Effector CD4-positive, alpha-beta T cell (primary cell): Measurements from ENCODE around the gene KCNQ1.

Experiments
- DNase-seq: peaks from one replicate; pipeline ENCODE4 v3.0.0-alpha.2; 2020

KCNQ1 gene

DNA sequence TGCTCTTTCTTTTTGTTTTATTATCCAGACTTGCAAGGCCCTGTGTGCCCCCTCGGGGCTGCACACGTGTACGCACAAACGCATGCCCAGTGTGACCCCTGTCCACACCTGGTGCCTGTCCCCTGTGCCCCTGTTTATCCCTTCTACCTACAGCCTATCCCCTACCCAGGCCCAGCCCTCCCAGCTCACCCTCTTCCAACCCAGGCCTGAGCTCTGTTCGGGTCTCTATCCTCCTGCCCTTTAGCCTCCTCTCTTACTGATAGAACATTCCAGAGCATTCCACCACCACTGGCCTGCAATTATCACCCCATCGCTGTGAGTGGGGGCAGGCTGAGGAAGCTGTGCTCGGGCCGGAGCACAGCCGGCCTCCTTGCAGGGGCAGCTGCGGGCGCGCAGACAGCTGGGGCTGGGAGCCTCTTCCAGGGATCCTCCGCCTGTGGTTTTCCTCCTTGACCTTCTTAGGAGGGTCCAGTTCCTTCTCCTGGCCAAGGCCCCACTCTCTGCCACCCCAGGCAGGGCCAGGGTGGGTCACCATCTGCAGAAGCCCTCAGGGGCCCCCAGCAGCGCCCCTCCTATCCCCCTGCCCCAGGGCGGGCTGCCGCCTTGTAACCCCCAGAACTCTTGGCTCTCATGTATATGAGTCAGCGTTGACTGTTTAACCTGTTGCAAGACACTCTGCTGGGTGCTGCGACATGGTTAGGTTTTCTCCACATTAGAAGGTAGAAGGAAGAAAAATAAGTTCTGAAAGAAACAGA lies 296.7 kb downstream of the KCNQ1 start:
- no peak for DNase-seq

DNA sequence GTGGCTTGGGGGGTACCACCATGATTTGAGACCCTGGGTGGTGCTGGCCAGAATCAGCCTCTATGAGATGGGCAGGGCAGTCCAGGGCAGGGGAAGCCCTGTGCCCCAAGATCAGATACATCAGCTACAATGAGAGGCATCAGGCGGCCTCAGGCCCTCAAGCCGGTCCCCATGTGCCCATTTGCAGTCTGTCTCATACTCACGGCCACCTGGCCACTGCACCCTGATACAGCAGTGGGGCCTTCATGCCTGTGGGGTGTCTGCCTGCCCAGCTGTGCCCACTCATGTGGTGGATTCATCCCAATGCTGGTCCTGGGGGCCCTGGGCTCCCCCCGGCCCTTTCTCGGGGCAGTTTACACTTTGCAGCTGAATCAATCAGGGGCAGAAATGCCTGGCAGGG lies 297.4 kb downstream of the KCNQ1 start:
- DNase-seq = no peak

DNA sequence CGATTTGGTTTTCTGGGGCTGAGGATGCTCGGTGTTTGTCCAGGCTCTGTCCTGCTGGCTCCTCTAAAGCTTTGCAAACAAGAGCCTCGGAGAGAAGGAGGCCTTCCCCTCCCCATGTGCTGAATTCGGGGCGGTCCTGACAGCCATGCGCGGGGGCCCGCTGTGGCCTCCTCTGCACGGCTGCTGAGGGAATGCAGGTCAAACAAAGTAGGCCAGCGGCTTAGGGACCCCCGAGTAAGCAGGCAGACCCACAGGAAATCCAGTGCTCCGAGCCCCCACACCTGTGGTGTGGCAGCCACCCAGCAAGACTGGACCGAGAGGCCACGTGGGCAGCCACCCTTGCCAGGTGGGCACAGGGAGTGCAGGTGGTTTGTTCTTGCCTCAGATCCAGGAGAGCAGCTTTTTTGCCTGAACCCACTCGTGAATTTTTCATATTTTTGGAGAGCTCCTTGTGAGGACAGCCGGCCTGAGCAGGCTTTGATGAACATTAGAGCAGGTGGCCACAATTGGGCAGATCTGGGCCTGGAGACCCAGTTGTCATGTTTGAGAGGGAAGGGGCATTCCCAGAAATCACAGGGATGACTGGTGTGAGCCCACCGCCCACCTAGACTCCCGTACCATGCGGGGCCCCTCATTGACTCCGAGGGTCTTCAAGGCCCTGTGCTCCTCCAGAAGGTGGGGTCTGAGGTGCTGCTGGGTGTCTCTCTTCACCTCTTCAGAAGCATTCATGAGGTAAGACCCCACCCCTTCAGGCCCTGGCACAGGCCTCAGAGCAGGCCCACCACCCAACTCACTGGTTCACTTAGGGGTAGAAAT lies 298.0 kb downstream of the KCNQ1 start:
- no peak for DNase-seq

DNA sequence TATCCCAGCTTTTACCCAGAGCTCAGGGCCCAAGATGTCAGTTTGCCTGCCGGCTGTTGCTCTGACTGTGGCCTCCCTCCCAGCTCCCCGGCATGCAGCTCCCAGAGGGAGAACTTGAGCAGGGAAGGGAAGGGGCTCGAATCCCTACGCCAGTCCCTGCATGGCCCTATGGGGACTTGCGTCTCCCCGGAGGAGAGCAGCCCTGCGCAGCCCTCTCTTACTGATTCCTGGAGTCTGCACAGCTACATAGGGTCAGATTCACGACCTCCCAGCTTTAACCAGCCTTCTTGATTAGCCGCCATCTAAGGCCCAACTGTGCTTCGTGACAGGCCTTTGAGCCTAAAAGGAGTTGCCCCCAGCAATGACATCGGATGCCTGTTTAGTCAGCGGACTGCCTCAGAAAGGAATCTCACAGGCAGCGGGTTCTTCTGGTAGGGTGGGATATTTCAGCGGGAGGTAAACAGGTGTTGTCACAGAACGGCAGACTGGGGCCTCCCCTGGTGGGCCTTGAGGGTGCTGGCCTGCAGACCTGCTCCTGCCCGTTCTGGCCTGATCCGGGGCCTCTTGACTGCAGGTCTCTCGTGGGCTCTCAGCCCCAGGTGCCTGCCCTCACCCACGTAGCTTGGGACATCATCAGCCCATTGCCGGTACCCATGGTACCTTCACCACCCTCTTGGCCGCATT lies 298.8 kb downstream of the KCNQ1 start:
- DNase-seq = no peak

DNA sequence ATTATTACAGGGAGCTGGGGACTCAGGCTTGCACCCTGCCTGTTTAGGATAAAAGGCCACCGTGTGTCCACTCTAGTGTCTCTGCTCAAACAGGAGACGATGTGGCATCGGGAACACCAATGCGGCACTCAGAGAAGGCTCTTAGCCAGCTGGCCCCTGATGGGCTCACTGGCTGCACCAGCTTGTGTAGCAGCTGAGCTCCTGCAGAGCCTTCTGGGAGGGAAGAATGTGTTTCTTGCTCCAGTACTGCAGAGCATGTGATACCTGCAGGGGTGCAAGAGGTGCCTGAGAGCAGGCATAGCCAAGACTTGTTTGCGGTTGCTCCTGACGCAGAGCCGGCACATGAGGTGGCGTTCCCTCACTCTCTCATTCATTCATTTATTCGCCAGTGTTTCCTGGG lies 299.4 kb downstream of the KCNQ1 start:
- DNase-seq = no peak

DNA sequence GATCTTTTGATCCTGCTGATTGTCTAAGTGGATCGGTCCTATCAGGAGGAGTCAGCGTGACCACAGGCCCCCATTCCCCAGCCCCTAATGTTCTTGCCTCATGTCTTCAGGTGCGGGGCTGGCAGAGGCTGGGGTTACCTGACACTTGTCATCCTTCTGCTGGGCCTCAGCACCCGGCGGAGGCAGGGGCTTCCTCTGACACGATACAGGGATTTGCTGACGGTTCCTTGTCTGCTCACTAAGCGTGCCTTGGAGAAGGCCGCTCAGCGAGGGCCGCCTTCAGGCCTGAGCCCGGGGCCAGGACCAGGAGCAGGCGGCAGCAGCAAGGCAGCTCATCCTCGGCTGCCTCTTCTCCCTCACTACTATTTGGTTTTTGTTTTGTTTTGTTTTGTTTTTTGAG lies 300.7 kb downstream of the KCNQ1 start:
- no peak for DNase-seq

DNA sequence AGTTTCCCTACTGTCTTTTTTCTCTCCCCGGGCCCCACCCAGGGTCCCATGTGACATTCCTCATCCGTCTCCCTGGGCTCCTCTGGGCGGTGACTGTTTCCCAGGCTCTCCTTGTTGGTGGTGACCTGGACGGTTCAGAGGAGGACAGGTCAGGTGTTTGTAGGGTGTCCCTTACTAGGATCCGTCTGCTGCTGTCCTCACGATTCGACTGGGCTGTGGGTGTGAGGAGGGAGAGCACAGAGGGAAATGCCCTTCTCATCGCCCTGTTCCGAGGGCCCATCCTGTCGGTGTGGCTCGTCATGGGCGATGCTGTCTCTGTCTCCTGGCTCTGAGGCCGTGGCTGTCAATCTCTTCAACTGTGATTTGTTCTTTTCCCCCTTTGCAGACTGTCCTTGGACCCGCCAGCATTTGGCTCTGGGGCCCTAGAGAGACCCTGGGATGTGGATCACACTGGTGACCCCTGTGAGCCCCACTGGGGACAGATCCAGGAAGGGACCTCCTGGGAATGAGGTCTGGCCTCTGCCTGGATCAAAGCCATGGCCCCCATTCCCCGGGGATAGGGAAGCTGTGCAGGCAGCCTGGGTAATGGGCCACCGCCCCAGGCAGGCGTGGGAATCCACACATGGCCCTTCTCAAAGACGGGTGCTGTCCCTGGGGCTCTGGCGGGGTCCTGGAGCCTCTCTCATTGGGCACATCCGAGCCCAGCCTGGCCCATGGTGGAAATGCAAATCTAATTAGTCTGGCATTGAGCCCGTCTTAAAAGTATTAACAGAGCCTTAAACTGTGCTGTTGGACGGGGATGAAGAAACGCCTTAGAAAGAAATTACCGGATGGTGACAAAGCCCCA lies 301.8 kb downstream of the KCNQ1 start:
- no peak for DNase-seq

DNA sequence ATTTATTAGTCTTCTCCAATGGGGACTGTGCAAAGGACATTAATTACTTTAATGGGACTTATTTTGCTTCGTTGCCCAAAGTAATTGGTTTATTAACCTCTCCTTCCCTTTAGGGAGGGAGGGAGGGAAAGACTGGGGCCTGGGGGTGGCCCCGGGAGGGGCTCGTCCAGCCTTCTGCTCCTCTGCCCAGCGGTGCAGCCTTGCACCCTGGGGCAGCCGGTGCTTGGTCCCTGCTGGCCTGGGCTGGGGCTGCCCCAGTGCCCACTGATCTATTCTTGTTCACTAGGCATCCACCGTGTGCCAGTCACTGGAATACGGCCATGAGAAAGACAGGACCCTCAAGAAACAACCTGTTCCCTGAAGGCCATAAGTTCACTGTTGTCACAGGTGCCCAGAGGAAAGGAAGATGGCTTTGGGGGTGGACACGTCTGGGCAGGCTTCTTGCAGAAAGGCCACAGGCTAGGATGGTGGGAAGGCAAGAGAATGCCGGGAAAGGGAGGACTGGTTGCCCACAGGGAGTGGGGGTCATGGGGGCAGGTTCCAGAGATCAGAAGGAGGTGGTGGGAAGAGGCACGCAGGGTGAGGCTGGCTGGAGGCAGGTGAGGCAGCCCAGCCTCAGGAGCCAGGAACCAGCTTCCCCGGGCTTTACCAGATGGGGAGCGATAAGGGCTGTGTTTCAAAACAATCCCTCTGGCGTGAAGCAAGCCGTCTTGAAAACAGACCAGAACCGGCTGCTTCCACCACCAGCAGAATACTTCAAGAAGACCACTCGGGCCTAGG lies 302.6 kb downstream of the KCNQ1 start:
- DNase-seq = no peak

DNA sequence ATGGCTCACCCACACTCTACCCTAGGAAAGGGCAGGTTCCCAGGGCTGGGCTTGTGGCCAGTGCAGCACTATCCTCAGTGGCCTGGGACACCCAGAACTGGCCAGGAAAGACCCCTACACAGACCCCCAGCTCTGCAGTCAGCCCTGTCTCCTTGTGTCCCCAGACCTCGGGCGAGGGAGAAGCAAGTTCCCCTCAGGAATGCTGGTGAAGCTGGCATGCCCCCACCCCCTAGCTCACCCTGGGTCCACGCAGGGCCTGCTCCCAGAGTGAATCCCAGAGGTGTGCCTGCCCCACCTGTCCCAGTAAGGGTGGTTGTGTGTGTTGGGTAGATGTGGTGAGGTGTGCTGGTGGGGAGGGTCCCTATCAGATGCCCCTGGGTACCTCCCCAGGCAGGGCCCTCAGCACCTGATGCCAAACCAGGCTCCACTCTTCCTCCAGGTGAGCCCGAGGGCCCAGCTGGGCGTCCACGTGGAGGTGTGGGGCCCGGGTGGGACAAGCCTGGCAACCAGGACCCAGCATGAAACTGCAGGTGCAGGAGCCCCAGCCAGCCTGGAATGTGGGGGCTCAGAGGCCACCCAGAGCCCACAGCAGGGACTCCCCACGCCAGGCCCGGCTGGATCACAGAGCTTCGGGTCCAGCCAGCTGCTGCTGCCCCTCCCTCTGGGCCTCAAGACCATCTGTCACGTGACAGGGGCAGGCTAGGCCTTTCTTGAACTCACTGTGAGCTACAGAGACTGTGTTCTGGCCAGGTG lies 303.4 kb downstream of the KCNQ1 start:
- no peak for DNase-seq

DNA sequence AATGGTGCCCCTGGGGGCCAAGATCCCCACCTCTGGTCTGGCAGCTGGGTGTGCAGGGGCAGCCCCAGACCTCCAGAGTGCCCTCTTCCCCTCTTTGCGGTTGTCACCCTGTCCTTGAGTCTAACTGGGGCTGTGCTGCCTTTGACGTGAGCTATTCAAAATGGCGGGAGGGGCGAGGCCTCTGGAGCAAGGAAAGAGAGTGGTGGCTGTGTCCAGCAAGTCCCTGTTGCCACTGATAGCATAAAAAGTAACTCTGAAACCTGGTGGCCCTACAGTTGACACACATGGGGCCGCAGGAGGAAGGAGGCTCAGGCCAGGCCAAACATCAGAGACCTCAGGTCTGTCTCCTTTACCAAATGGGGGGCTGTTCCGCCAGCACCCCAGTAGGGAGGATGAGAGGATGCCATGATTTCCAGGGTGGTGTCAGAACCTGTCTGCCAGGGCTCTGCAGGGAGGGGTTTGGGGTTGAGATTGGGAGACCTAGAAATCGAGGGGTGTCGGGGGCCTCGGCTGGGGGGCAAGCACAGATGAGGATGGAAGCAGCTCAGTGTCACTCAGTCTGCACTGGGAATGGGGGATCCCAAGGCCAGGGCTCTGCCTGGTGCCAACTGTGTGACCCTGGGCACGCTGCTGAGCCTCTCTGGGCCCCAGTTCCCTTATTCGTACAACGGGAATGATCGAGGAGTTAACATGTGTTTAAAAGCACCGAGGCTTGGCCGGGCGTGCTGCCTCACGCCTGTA lies 304.2 kb downstream of the KCNQ1 start:
- DNase-seq = no peak

DNA sequence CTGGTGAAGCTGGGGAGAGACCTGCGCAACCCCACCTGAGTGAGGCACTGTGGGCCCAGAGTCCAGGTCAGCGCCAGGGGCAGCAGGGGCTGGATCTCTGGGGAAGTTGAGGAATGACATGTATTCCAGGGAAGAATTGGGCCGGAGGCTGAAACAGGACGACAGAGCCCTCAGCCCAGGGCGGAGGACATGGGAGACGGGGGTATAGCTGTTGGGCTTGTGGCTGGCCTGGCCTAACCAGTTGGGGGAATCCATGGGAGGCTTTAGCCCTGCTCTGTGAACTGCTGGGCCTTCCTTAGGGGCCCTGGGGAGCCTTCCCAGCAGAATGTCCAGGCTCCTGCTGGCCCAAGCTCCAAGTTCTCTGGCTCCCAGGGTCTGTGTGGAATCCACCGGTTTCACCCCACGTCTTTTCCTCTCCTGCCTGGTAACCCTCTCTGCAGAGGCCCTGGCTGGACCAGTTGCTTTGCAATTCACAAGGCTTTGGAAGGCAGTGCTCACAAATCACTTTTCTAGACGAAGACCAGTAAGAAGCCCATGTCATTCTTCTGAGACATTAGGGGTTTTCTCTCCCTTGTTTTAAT lies 305.4 kb downstream of the KCNQ1 start:
- no peak for DNase-seq

DNA sequence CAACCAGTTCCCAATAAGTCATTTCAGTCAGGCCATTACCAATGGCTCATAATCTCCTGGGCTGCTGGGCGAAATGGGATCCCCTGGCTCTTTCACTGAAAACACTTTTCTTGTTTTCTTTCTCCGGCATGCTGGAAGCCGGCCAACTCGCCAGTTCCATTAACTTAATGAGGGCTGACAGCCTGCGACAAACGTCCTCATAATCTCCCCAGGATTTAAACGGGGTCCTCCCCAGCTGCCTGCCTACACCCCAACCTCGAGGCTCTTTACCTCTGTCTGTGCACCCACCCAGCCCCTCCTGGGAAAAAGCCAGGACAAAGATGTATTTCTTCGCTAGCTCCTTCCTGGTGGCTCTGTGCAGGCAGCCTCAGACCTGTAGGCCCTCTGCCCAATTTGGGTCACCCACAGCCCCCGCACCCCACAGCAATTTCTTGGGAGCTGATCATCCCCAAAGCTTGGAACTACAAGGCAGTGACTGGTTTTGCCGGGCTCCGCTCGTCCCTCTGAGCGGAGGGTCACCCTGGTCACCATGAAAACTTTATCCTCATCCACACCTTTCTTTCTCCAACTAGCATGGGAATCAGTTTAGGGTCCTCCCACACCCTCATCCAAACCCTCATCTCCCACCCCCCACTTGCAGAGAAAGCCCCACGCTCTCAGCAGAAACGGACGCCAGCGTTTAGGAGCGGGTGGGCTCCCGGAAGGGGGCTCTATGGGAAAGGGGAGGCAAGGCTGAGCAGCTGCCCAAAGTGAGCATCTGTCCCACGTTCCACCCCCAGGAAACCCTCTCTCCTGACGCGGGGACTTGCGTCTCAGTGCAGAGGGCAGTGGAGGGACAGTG lies 306.1 kb downstream of the KCNQ1 start:
- DNase-seq = no peak

DNA sequence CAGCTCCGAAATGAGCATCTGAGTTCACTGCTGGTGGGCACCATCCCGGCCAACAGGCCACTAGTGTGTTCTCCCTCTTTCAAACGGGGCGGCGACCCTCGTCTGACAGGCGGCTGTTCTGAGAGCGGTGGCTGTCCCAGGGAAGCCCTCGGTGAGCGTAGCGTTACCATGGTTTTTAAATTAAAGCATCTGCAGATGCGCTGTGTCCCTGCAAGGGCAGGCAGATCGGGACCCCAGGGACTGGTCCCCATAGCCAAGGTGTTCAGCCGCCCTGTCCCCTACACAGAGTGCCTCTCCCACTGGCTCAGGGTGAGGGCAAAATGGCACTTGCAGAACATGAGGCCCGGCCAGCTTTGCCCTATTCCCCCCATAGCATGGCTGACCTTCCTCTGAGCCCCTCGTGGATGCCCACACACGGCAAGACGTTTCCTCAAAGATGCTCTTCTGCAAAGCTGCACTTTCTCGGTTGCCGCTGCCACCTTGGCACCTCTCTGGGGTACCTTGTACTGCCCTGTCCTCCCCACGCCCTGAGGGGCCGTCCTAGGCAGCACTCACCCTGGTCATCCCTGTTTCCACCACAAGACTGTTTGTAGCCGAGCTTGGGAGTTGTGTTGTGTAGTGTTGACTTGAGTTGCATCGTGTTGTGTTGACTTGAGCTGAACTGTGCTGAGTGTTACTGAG lies 306.9 kb downstream of the KCNQ1 start:
- no peak for DNase-seq

DNA sequence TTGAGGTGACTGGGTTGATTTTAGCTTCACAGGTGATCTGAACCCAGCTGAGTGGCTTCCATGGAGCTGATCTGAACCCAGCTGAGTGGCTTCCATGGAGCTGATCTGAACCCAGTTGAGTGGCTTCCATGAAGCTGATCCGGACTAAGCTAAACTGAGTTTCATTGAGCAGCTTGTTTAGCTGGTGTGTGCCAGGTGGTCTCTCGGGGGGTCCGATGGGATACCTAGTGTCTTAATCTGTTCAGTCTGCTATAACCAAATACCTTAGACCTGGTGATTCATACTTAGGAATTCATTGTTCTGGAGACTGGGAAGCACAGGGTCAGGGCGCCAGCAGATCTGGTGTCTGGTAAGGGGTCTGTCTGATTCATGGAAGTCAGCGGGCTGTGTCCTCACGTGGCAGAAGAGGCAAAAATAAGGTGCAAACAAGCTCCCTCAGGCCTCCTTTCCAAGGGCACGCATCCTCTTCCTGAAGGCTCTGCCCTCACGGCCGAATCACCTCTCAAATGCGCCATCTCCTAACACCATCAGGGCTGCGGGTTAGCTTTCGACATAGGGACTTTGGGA lies 307.5 kb downstream of the KCNQ1 start:
- no peak for DNase-seq

DNA sequence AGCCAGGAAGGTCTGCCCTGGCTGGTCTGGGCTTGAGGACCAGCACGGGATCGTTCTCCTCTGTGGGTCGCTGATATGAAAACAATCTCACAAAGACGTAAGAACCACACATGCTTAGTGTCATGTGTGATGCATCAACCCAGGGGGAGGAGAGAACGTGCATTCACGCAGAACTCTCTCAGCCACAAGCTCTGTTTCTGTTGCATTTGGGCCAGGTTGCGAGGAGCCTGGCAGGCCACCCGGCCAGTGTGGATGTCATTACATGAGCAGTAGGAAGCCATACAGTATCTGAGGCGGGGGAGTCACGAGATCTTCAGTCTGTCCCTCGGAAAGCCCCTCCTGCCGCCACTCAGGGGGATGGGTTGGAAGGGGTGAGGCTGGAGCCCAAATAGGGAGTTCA lies 308.1 kb downstream of the KCNQ1 start:
- DNase-seq = no peak

DNA sequence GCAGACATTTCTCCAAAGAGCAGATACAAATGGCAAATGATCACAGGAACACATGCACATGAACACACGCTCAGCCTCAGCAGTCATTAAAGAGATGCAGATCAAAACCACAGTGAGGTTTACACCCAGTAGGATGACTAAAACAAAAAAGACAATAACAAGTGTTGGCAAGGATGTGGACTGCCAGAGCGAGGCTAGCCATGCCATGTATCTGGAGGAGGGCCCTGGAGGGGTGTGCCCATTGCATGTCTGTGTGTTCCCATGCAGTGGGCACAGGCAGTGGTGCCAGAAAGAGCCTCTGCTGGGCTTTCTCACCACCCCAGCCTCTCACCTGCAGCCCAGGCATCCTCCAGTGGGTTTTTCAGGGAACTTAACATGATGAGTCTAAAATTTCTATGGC lies 309.2 kb downstream of the KCNQ1 start:
- no peak for DNase-seq

DNA sequence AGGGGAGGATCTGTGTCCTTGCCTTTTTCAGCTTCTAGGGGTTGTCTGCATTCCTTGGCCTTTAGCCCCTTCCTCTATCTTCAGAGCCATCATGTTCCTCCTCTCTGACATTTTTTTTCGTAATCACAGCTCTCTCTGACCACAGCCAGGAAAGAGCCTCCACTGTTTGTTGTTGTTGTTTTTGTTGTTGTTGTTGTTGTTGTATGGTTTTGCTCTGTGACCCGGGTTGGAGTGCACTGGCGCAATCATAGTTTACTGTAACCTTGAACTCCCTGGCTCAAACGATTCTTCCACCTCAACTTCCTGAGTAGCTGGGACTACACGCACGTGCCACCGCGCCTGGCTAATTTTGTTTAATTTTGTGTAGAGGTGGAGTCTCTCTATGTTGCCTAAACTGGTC lies 310.3 kb downstream of the KCNQ1 start:
- DNase-seq = no peak

DNA sequence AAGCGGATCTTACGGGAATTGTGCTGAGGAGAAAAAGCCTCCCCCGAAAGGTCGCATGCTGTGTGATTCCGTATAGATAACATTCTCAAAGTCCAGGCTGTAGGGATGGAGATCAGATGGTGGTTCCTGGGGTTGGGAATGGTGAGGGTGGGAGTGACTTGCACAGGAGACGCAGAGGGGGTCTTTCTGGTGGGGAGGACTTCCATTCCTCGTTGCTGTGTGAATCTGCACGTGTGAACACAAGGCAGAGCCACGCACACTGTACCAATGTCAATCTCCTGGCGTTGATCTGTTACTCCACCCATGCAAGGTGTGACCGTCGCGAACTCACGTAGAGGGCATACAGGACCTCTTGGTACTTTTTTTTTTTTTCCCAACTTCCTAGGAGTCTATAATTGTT lies 313.9 kb downstream of the KCNQ1 start:
- DNase-seq = no peak
